PFSK-1 (cell line): ENCODE results near the gene SPATA25.

Experiments
- FOXP2 ChIP-seq: optimal IDR thresholded peaks from 2 replicates; pipeline ENCODE3; 2011; ENCODE audit warnings: borderline replicate concordance, control low read depth, inconsistent platforms; ENCODE audit not compliant: insufficient read depth; ENCODE audit errors: extremely low read length, extremely low read depth
- POLR2AphosphoS5 ChIP-seq: IDR thresholded peaks from 2 replicates; pipeline ENCODE4 v1.6.1; 2012; ENCODE audit warnings: low read depth, mild to moderate bottlenecking, control low read depth, low read length, moderate library complexity
- SIN3A ChIP-seq: IDR thresholded peaks from 2 replicates; pipeline ENCODE4 v1.6.1; 2012; ENCODE audit warnings: mild to moderate bottlenecking, low read length, moderate library complexity, borderline replicate concordance; ENCODE audit not compliant: insufficient read depth
- TAF1 ChIP-seq: IDR thresholded peaks from 2 replicates; pipeline ENCODE4 v1.6.1; 2012; ENCODE audit warnings: low read length, control low read depth, borderline replicate concordance; ENCODE audit not compliant: insufficient read depth
- TF ChIP-seq, protein P1 (sequence below), 2 experiments: IDR thresholded peaks; 2 replicates each; pipeline versions ENCODE4 v1.6.1 to v1.8.0; 2011 to 2012; ENCODE audit warnings: low read depth in 2 of 2, low read length in 2 of 2, control low read depth in 1 of 2, inconsistent platforms in 1 of 2, mild to moderate bottlenecking in 1 of 2, moderate library complexity in 1 of 2; ENCODE audit not compliant: insufficient read depth in 1 of 2

The SPATA25 gene

DNA sequence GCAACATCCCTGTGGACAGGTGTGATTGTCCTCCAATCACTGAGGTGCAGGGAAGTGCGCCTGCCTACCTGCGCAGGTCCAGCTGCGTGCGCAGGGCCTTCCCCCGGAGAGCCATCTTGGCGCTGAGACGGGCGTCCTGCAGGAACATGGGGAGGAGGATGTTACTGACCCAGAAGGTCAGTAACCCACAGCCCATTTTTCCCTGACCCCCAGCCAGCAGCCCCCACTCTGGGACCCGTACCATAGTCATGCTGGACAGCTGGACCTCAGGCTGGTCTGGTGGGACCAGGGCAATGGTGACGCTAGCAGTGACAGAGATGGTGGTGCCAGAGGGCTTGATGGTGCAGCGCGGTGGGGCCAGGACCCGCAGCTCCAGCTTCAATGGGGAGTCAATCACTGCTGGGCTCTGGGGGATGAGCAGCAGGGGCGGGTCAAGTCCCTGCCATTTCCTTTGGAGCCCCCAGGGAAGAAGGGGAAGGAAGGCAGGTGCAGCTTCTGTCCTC lies 14.8 kb upstream of the SPATA25 start:
- TF ChIP-seq POLR2AphosphoS5 (no peak), TAF1 (no peak), FOXP2 (no peak), SIN3A (no peak)
- TF ChIP-seq, protein P1, sequence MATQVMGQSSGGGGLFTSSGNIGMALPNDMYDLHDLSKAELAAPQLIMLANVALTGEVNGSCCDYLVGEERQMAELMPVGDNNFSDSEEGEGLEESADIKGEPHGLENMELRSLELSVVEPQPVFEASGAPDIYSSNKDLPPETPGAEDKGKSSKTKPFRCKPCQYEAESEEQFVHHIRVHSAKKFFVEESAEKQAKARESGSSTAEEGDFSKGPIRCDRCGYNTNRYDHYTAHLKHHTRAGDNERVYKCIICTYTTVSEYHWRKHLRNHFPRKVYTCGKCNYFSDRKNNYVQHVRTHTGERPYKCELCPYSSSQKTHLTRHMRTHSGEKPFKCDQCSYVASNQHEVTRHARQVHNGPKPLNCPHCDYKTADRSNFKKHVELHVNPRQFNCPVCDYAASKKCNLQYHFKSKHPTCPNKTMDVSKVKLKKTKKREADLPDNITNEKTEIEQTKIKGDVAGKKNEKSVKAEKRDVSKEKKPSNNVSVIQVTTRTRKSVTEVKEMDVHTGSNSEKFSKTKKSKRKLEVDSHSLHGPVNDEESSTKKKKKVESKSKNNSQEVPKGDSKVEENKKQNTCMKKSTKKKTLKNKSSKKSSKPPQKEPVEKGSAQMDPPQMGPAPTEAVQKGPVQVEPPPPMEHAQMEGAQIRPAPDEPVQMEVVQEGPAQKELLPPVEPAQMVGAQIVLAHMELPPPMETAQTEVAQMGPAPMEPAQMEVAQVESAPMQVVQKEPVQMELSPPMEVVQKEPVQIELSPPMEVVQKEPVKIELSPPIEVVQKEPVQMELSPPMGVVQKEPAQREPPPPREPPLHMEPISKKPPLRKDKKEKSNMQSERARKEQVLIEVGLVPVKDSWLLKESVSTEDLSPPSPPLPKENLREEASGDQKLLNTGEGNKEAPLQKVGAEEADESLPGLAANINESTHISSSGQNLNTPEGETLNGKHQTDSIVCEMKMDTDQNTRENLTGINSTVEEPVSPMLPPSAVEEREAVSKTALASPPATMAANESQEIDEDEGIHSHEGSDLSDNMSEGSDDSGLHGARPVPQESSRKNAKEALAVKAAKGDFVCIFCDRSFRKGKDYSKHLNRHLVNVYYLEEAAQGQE (IDR thresholded peaks at IDR 0.05; ENCODE audit: insufficient read depth in 1 of 2, low read depth in 2 of 2, low read length in 2 of 2), result no peak

DNA sequence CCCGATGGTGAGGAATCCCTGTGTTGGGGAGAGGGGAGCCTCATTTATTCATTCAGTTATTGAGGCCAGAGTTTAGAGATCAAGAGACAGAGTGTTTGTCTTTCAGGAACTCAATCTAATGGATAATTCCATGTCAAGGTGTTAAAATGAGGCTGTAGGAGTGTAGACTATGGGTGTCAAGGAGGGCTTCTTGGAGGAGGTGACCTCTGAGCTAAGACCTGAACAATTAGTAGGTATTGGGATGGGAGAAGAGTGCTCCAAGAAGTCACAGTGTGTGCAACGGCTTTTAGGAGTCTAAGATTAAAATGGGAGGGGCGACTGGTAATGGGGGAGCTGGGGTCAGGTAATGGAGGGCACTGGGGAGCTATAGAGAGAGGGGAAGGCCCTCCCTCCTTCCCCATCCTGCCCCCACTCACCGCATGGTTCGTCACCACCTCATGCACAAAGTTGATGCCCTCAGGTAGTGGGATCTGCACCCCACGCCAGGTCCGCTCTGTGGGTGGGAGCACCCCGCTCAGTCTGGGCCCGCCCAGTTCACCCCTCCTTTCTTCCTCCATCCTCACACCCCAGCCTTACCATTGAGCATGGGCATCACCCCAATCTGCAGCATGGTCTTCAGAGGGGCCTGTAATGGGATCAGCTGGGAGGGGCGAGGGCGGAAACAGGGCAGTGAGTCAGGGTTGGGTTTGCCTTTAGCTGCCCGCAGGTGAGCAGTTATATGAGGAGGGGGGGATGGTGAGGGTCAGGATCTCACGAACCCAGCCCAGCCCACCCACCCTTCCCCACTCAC lies 11.8 kb upstream of the SPATA25 start:
- no peak for TF ChIP-seq TAF1
- no peak for TF ChIP-seq SIN3A
- no peak for TF ChIP-seq POLR2AphosphoS5
- TF ChIP-seq FOXP2, result no peak
- TF ChIP-seq, protein P1 (IDR thresholded peaks at IDR 0.05; ENCODE audit: insufficient read depth in 1 of 2, low read depth in 2 of 2, low read length in 2 of 2), result no peak

DNA sequence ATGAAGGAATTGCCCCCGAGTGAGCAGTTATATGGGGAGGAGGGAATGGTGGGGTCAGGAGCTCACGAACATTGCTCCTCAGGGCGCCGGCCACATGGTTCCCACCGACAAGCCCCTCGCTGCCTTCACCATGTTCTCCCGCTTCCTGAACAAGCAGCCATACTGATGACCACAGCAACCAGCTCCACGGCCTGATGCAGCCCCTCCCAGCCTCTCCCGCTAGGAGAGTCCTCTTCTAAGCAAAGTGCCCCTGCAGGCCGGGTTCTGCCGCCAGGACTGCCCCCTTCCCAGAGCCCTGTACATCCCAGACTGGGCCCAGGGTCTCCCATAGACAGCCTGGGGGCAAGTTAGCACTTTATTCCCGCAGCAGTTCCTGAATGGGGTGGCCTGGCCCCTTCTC lies 10.9 kb upstream of the SPATA25 start:
- TF ChIP-seq POLR2AphosphoS5 (no peak), FOXP2 (no peak), TAF1 (no peak), SIN3A (no peak)
- TF ChIP-seq, protein P1 (IDR thresholded peaks at IDR 0.05; ENCODE audit: insufficient read depth in 1 of 2, low read depth in 2 of 2, low read length in 2 of 2), result no peak

DNA sequence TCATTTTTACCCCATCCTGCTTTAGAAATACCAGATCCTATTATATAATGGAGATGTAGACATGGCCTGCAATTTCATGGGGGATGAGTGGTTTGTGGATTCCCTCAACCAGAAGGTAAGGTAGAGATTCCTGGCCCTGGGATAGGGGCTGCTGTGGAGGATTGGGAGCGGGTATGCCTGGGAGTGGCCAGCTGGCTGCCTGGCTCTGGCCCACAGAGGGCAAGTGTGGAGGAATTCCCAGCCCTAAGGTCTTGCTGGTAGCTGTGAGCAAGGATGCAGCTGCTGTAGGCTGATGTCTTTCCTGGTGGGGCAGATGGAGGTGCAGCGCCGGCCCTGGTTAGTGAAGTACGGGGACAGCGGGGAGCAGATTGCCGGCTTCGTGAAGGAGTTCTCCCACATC lies 10.3 kb upstream of the SPATA25 start:
- TF ChIP-seq SIN3A, result no peak
- TF ChIP-seq, protein P1 (IDR thresholded peaks at IDR 0.05; ENCODE audit: insufficient read depth in 1 of 2, low read depth in 2 of 2, low read length in 2 of 2), result no peak
- TF ChIP-seq FOXP2, result no peak
- no peak for TF ChIP-seq TAF1
- no peak for TF ChIP-seq POLR2AphosphoS5
